ENCODE results near the gene ATP5MK.

DNA sequence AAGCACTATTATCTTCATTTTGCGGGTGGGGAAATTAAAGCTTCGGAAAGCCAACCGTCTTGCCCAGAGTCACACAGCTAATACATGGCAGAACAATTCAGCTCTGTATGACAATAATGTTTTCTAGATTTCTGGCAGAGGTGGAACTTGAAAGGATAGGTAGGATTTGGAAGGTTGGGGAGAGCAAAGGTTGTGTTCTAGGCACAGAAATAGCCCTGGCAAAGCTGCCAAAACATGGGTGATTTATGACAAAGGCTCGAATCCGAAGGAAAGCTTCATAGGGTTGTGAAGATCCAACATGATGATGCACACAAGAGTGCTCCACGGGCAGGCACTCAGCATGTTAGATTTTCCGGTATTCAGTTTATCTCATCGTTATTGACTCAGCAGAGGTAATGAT is 19.3 kb upstream of the ATP5MK start:
- TF ChIP-seq, protein P1, sequence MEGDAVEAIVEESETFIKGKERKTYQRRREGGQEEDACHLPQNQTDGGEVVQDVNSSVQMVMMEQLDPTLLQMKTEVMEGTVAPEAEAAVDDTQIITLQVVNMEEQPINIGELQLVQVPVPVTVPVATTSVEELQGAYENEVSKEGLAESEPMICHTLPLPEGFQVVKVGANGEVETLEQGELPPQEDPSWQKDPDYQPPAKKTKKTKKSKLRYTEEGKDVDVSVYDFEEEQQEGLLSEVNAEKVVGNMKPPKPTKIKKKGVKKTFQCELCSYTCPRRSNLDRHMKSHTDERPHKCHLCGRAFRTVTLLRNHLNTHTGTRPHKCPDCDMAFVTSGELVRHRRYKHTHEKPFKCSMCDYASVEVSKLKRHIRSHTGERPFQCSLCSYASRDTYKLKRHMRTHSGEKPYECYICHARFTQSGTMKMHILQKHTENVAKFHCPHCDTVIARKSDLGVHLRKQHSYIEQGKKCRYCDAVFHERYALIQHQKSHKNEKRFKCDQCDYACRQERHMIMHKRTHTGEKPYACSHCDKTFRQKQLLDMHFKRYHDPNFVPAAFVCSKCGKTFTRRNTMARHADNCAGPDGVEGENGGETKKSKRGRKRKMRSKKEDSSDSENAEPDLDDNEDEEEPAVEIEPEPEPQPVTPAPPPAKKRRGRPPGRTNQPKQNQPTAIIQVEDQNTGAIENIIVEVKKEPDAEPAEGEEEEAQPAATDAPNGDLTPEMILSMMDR (optimal IDR thresholded peaks at IDR 0.05 in 1 of 3, IDR thresholded peaks at IDR 0.05 in 1 of 3, conservative IDR thresholded peaks at IDR 0.05 in 1 of 3; ENCODE audit: extremely low read depth in 1 of 3, insufficient read depth in 2 of 3, low read length in 3 of 3): no peak
- no peak for TF ChIP-seq EZH2 (IDR thresholded peaks at IDR 0.05; ENCODE audit: low read length)
